ENCODE data around the gene MARK3.

MARK3 gene

GRCh38 chr14:103341250-103342129, 43.7 kb upstream of the MARK3 start:
- DNase-seq (ENCODE audit: extremely low spot score): no peak
- POLR2A ChIA-PET: interaction anchor here (2.8 to 5.8 kb wide), 2 partner anchors 8 to 44 kb away, joined by 10 to 76 read pairs; partner anchors contain the start of genes EIF5 and MARK3
- no peak for TF ChIP-seq ELF4 (IDR thresholded peaks at IDR 0.05)
- CTCF ChIA-PET: no interaction called here

- CTCF ChIA-PET: interaction anchor here (1.1 to 1.4 kb wide), 2 partner anchors 50 to 175 kb away, joined by 3 to 4 read pairs; no protein-coding TSS in a partner anchor
- TF ChIP-seq ELF4 (IDR thresholded peaks at IDR 0.05) (no peak), NFRKB (IDR thresholded peaks at IDR 0.05) (no peak), PKNOX1 (IDR thresholded peaks at IDR 0.05) (no peak), SUZ12 (IDR thresholded peaks at IDR 0.05) (no peak), L3MBTL2 (conservative IDR thresholded peaks at IDR 0.05) (no peak), FOXM1 (IDR thresholded peaks at IDR 0.05; ENCODE audit: borderline replicate concordance) (no peak), FOXK2 (IDR thresholded peaks at IDR 0.05) (no peak), ZNF384 (IDR thresholded peaks at IDR 0.05) (no peak)
- POLR2A ChIA-PET: interaction anchor here (0.8 to 5.8 kb wide), 4 partner anchors 9 to 48 kb away, joined by 3 to 76 read pairs (median 5); partner anchors contain the start of gene EIF5
- no peak for DNase-seq (ENCODE audit: extremely low spot score)
Observed at GRCh38 chr14:103343164-103343879, 41.9 kb upstream of the MARK3 start.

GRCh38 chr14:103343905-103344797, 41.1 kb upstream of the MARK3 start:
- DNase-seq (ENCODE audit: extremely low spot score): no peak
- no peak for TF ChIP-seq HDGF (IDR thresholded peaks at IDR 0.05; ENCODE audit: borderline replicate concordance)
- TF ChIP-seq PKNOX1 (IDR thresholded peaks at IDR 0.05): no peak
- no peak for TF ChIP-seq BHLHE40 (IDR thresholded peaks at IDR 0.05; ENCODE audit: borderline replicate concordance)
- TF ChIP-seq ZNF384 (IDR thresholded peaks at IDR 0.05): no peak
- no peak for TF ChIP-seq FOXK2 (IDR thresholded peaks at IDR 0.05)
- no peak for TF ChIP-seq SUZ12 (IDR thresholded peaks at IDR 0.05)
- TF ChIP-seq LEF1 (IDR thresholded peaks at IDR 0.05; ENCODE audit: borderline replicate concordance): no peak
- TF ChIP-seq ELF4 (IDR thresholded peaks at IDR 0.05): no peak
- no peak for TF ChIP-seq SP1 (IDR thresholded peaks at IDR 0.05)
- no peak for TF ChIP-seq L3MBTL2 (conservative IDR thresholded peaks at IDR 0.05)
- no peak for TF ChIP-seq NFRKB (IDR thresholded peaks at IDR 0.05)
- TF ChIP-seq CTBP1 (IDR thresholded peaks at IDR 0.05; ENCODE audit: borderline replicate concordance): no peak
- TF ChIP-seq FOXA1 (IDR thresholded peaks at IDR 0.05): no peak
- no peak for TF ChIP-seq ARNT (IDR thresholded peaks at IDR 0.05)
- ChIA-PET CTCF (interaction anchor here (1.4 to 2.5 kb wide), 2 partner anchors 10 to 49 kb away, joined by 4 to 13 read pairs; no protein-coding TSS in a partner anchor), POLR2A (interaction anchor here (0.8 to 5.8 kb wide), 7 partner anchors 8 to 143 kb away, joined by 3 to 76 read pairs (median 3); partner anchors contain the start of gene EIF5)

GRCh38 chr14:103346286-103346685, 38.9 kb upstream of the MARK3 start:
- ChIA-PET POLR2A (interaction anchor here (5.8 kb wide), 1 partner anchor 12 kb away, joined by 76 read pairs; the partner anchor contains the start of gene EIF5), CTCF (interaction anchor here (2.5 kb wide), 1 partner anchor 8 kb away, joined by 13 read pairs; no protein-coding TSS in a partner anchor)
- TF ChIP-seq BHLHE40 (IDR thresholded peaks at IDR 0.05; ENCODE audit: borderline replicate concordance): no peak
- TF ChIP-seq LEF1 (IDR thresholded peaks at IDR 0.05; ENCODE audit: borderline replicate concordance): no peak
- TF ChIP-seq L3MBTL2 (conservative IDR thresholded peaks at IDR 0.05): no peak
- TF ChIP-seq ARNT (IDR thresholded peaks at IDR 0.05): no peak
- no peak for TF ChIP-seq HDGF (IDR thresholded peaks at IDR 0.05; ENCODE audit: borderline replicate concordance)
- TF ChIP-seq ZNF384 (IDR thresholded peaks at IDR 0.05): no peak
- TF ChIP-seq CTBP1 (IDR thresholded peaks at IDR 0.05; ENCODE audit: borderline replicate concordance): no peak
- TF ChIP-seq FOXM1 (IDR thresholded peaks at IDR 0.05; ENCODE audit: borderline replicate concordance): no peak
- no peak for TF ChIP-seq SP1 (IDR thresholded peaks at IDR 0.05)
- no peak for TF ChIP-seq FOXA1 (IDR thresholded peaks at IDR 0.05)
- TF ChIP-seq TARDBP (IDR thresholded peaks at IDR 0.05): no peak
- no peak for TF ChIP-seq NFRKB (IDR thresholded peaks at IDR 0.05)
- TF ChIP-seq ELF4 (IDR thresholded peaks at IDR 0.05): no peak
- DNase-seq (ENCODE audit: extremely low spot score): no peak

GRCh38 chr14:103347091-103347815, 38.0 kb upstream of the MARK3 start:
- CTCF ChIA-PET: interaction anchor here (1.6 kb wide), 1 partner anchor 43 kb away, joined by 4 read pairs; no protein-coding TSS in a partner anchor
- DNase-seq (ENCODE audit: extremely low spot score): no peak
- TF ChIP-seq SP1 (IDR thresholded peaks at IDR 0.05) (no peak), ELF4 (IDR thresholded peaks at IDR 0.05) (no peak), PKNOX1 (IDR thresholded peaks at IDR 0.05) (no peak), TARDBP (IDR thresholded peaks at IDR 0.05) (no peak), BHLHE40 (IDR thresholded peaks at IDR 0.05; ENCODE audit: borderline replicate concordance) (no peak), ARNT (IDR thresholded peaks at IDR 0.05) (no peak)
- POLR2A ChIA-PET: interaction anchor here (1.1 to 5.8 kb wide), 2 partner anchors 13 kb away, joined by 5 to 76 read pairs; partner anchors contain the start of gene EIF5

Measured in HEK293T (cell line).